ENCODE results near the gene C13orf46.

C13orf46 gene

GRCh38 chr13:114015111-114015968 is 41.5 kb upstream of the C13orf46 start:
- POLR2A ChIA-PET (ENCODE audit: low non-redundant PET) = no interaction called here
- peak; percentile 57 for DNase-seq (ENCODE audit: low spot score)

DNA sequence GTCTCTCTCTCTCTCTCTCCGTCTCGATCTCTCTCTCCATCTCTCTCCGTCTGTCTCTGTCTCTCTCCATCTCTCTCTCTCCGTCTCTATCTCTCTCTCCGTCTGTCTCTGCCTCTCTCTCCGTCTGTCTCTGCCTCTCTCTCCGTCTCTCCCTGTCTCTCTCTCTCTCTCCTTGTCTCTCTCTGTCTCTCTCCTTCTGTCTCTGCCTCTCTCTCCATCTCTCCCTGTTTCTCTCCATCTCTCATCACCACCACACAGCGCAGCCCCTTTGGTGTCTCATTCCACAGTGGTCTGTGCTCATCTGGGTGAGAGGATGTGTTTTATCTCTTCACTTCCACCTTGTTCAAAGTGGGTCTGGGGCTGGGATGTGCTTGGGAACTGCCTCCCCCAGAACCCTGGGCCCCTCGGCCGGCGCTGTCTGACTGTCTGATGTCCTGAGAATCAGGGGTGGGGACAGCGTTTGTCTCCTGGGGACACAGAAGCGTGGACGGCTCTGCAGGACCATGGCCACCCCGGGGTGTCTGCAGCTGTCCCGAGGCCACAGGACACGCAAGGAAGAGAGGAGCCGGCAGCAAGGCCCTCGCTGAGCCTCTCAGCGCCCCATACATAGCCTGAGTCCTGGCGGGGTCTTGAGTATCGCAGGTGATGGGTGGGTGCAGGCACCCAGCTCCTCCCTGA is 40.2 kb upstream of the C13orf46 start:
- ChIA-PET CTCF (no interaction called here), POLR2A (ENCODE audit: low non-redundant PET) (no interaction called here)
- H3K27ac ChIP-seq = peak overlapping the region; percentile 95
- TF ChIP-seq CTCF (conservative IDR thresholded peaks at IDR 0.05; ENCODE audit: low read depth) = no peak
- DNase-seq (ENCODE audit: low spot score) = no peak

More at GRCh38 chr13:114015111-114015968, 41.5 kb upstream of the C13orf46 start:
- CTCF ChIA-PET = interaction anchor here (0.6 kb wide), 1 partner anchor 116 kb away, joined by 3 read pairs; no protein-coding TSS in a partner anchor
- H3K27ac ChIP-seq = peak overlapping the region; percentile 95
- TF ChIP-seq CTCF (conservative IDR thresholded peaks at IDR 0.05; ENCODE audit: low read depth) = no peak

DNA sequence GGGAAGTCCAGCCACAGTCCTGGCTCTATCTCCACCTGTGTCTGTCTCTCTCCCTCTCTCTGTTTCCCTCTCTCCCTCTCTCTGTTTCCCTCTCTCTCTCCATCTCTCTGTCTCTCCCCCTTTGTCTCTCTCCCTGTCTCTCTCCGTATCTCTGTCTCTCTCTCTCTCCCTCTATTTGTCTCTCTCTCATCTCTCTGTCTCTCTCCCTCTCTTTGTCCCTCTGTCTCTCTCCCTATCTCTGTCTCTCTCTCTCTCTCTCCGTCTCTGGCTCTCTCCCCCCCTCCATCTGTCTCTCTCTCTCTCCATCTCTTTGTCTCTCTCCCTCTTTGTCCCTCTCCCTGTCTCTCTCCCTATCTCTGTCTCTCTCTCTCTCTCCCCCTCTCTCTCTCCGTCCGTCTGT is 39.5 kb upstream of the C13orf46 start:
- no peak for TF ChIP-seq CTCF (conservative IDR thresholded peaks at IDR 0.05; ENCODE audit: low read depth)
- ChIA-PET POLR2A (ENCODE audit: low non-redundant PET) (no interaction called here), CTCF (no interaction called here)
- DNase-seq (ENCODE audit: low spot score) = no peak
- H3K27ac ChIP-seq = peak overlapping the region; percentile 30; the same call in 1 of the 2 replicates

GRCh38 chr13:114012921-114013320 is 39.0 kb upstream of the C13orf46 start:
- CTCF ChIA-PET = no interaction called here
- TF ChIP-seq CTCF (conservative IDR thresholded peaks at IDR 0.05; ENCODE audit: low read depth) = no peak
- DNase-seq (ENCODE audit: low spot score) = no peak
- POLR2A ChIA-PET (ENCODE audit: low non-redundant PET) = no interaction called here
- H3K27ac ChIP-seq = peak overlapping the region; percentile 30; the same call in 1 of the 2 replicates

DNA sequence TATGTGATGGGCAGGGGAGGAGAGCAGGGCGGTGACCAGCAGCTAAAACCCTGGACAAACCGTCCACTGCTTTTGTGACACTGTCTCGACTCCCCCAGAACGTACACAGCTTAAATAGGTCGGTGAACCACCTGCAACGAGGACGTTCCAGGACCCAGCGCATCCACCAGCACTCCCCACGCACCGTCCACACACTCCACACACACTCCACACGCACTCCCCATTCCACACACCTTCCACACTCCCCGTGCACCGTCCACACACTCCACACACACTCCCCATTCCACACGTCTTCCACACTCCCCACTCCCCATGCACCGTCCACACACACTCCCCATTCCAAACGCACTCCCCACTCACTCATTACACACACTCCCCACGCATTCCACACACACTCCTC is 38.3 kb upstream of the C13orf46 start:
- H3K27ac ChIP-seq = peak overlapping the region; percentile 57
- ChIA-PET CTCF (no interaction called here), POLR2A (ENCODE audit: low non-redundant PET) (no interaction called here)
- TF ChIP-seq CTCF (conservative IDR thresholded peaks at IDR 0.05; ENCODE audit: low read depth) = no peak
- DNase-seq (ENCODE audit: low spot score) = no peak

DNA sequence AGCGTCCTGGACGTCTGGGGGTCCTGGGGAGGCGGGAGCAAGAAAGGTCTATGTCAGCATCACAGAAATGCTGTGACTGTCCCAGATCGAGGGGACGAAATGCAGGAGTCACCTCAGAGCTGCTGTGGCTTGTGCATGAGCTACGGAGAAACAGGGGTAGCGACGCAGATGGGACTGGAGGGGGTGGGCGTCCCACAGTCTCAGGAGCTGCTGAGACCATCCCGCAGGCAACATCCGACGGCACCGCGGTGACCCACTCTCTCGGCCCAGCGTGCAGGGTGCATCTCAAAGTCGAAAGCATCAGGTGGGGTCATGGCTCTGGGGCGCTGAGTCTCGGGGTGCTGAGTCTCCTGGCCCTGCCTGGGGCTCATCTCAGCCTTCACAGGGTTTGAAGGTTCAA is 37.4 kb upstream of the C13orf46 start:
- peak overlapping the region; percentile 57 for H3K27ac ChIP-seq
- no peak for DNase-seq (ENCODE audit: low spot score)
- POLR2A ChIA-PET (ENCODE audit: low non-redundant PET) = no interaction called here
- CTCF ChIA-PET = no interaction called here
- TF ChIP-seq CTCF (conservative IDR thresholded peaks at IDR 0.05; ENCODE audit: low read depth) = no peak

Data from RWPE1 (cell line).